NOMO-1 (cell line): ENCODE data around the gene CDCP1.
"Not testable (repeated sequence)": the region's sequence is repeated elsewhere in the genome, so short reads cannot be mapped to it uniquely, and the experiment has no call there.

Experiments used
- DNase-seq, 2 experiments: peaks; one replicate each; lab custom pipeline; 2025; ENCODE audit not compliant: unreplicated experiment in 2 of 2; lab: John Stamatoyannopoulos, UW

CDCP1 gene

GRCh38 chr3:45060165-45060892, 85.8 kb downstream of the CDCP1 start:
- no peak for DNase-seq

GRCh38 chr3:45059132-45059531, 87.0 kb downstream of the CDCP1 start:
- DNase-seq: no peak

- DNase-seq: no peak
Observed at GRCh38 chr3:45057557-45057956, 88.6 kb downstream of the CDCP1 start.

GRCh38 chr3:45056608-45057301, 89.4 kb downstream of the CDCP1 start:
- DNase-seq: no peak

GRCh38 chr3:45055411-45056143, 90.6 kb downstream of the CDCP1 start:
- DNase-seq: peak in 1 of 2 experiments; percentile 13

- DNase-seq: peak; percentile 12 to 51
Observed at GRCh38 chr3:45055032-45055410, 91.2 kb downstream of the CDCP1 start.

GRCh38 chr3:45054196-45054857, 91.9 kb downstream of the CDCP1 start:
- peak in 1 of 2 experiments; percentile 35 for DNase-seq

GRCh38 chr3:45053805-45054195, 92.4 kb downstream of the CDCP1 start:
- DNase-seq: not testable (repeated sequence)

GRCh38 chr3:45051685-45052084, 94.5 kb downstream of the CDCP1 start:
- no peak for DNase-seq

- no peak for DNase-seq
Observed at GRCh38 chr3:45049807-45050206, 96.4 kb downstream of the CDCP1 start.

GRCh38 chr3:45048244-45048643, 97.9 kb downstream of the CDCP1 start:
- no peak for DNase-seq

- no peak for DNase-seq
Observed at GRCh38 chr3:45043728-45044299, 102.4 kb downstream of the CDCP1 start.

- no peak for DNase-seq
Observed at GRCh38 chr3:45042162-45042561, 104.0 kb downstream of the CDCP1 start.

GRCh38 chr3:45041666-45042065, 104.5 kb downstream of the CDCP1 start:
- DNase-seq: no peak

GRCh38 chr3:45037720-45038455, 108.3 kb downstream of the CDCP1 start:
- DNase-seq: peak; percentile 76 to 91

GRCh38 chr3:45035441-45036301, 110.5 kb downstream of the CDCP1 start:
- DNase-seq: peak in 1 of 2 experiments; percentile 15

GRCh38 chr3:45034612-45035252, 111.4 kb downstream of the CDCP1 start:
- peak; percentile 75 to 86 for DNase-seq

- DNase-seq: no peak
Observed at GRCh38 chr3:45033791-45034190, 112.4 kb downstream of the CDCP1 start.
